ENCODE data around the gene DISC1.

DNA sequence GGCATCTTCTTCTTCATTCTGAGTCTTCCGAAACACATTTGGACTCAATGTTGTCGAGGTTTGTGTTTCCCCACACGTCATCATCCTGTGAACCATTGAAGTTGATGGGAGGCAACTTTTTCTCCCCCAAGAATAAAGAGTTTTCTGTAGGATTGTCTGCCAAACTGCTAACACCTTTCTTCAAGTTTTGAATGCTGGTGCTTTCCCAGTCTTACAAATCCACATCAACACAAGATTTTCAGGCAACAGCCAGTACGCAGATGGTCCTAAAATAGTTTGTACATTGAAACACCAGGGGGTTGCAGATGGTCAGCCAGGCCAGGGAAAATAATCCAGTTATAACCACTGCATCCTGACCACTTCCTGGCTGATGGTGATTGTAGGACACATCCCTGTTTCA lies 187.9 kb downstream of the DISC1 start:
- no peak for TF ChIP-seq CSDC2 (CRISPR knock-in tag; IDR thresholded peaks at IDR 0.05)
- no peak for TF ChIP-seq RARB (CRISPR knock-in tag; IDR thresholded peaks at IDR 0.05)
- no peak for TF ChIP-seq OSR1 (CRISPR knock-in tag; IDR thresholded peaks at IDR 0.05)
- TF ChIP-seq ZFP30 (CRISPR knock-in tag; IDR thresholded peaks at IDR 0.05), result no peak
- no peak for TF ChIP-seq ZNF565 (CRISPR knock-in tag; conservative IDR thresholded peaks at IDR 0.05; ENCODE audit: low read depth)
- TF ChIP-seq, protein P1, sequence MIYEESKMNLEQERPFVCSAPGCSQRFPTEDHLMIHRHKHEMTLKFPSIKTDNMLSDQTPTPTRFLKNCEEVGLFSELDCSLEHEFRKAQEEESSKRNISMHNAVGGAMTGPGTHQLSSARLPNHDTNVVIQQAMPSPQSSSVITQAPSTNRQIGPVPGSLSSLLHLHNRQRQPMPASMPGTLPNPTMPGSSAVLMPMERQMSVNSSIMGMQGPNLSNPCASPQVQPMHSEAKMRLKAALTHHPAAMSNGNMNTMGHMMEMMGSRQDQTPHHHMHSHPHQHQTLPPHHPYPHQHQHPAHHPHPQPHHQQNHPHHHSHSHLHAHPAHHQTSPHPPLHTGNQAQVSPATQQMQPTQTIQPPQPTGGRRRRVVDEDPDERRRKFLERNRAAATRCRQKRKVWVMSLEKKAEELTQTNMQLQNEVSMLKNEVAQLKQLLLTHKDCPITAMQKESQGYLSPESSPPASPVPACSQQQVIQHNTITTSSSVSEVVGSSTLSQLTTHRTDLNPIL (CRISPR knock-in tag; IDR thresholded peaks at IDR 0.05; ENCODE audit: low read depth), result no peak
- no peak for TF ChIP-seq ZFP3 (CRISPR knock-in tag; IDR thresholded peaks at IDR 0.05)
- TF ChIP-seq, protein P2, sequence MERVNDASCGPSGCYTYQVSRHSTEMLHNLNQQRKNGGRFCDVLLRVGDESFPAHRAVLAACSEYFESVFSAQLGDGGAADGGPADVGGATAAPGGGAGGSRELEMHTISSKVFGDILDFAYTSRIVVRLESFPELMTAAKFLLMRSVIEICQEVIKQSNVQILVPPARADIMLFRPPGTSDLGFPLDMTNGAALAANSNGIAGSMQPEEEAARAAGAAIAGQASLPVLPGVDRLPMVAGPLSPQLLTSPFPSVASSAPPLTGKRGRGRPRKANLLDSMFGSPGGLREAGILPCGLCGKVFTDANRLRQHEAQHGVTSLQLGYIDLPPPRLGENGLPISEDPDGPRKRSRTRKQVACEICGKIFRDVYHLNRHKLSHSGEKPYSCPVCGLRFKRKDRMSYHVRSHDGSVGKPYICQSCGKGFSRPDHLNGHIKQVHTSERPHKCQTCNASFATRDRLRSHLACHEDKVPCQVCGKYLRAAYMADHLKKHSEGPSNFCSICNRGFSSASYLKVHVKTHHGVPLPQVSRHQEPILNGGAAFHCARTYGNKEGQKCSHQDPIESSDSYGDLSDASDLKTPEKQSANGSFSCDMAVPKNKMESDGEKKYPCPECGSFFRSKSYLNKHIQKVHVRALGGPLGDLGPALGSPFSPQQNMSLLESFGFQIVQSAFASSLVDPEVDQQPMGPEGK (CRISPR knock-in tag; IDR thresholded peaks at IDR 0.05; ENCODE audit: borderline replicate concordance), result no peak
- TF ChIP-seq TCF4 (CRISPR knock-in tag; IDR thresholded peaks at IDR 0.05; ENCODE audit: borderline replicate concordance), result no peak
- TF ChIP-seq, protein P3, sequence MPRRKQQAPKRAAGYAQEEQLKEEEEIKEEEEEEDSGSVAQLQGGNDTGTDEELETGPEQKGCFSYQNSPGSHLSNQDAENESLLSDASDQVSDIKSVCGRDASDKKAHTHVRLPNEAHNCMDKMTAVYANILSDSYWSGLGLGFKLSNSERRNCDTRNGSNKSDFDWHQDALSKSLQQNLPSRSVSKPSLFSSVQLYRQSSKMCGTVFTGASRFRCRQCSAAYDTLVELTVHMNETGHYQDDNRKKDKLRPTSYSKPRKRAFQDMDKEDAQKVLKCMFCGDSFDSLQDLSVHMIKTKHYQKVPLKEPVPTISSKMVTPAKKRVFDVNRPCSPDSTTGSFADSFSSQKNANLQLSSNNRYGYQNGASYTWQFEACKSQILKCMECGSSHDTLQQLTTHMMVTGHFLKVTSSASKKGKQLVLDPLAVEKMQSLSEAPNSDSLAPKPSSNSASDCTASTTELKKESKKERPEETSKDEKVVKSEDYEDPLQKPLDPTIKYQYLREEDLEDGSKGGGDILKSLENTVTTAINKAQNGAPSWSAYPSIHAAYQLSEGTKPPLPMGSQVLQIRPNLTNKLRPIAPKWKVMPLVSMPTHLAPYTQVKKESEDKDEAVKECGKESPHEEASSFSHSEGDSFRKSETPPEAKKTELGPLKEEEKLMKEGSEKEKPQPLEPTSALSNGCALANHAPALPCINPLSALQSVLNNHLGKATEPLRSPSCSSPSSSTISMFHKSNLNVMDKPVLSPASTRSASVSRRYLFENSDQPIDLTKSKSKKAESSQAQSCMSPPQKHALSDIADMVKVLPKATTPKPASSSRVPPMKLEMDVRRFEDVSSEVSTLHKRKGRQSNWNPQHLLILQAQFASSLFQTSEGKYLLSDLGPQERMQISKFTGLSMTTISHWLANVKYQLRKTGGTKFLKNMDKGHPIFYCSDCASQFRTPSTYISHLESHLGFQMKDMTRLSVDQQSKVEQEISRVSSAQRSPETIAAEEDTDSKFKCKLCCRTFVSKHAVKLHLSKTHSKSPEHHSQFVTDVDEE (CRISPR knock-in tag; IDR thresholded peaks at IDR 0.05), result no peak
